Tibial nerve (tissue), 3 donors: Measurements from ENCODE around the gene TCP11.

ENCODE experiments used
- CTCF ChIP-seq, 5 experiments: fragments of 200-600 bp in 3 of 5; fragments of 450-650 bp in 2 of 5; sonication (generic) in 3 of 5; IDR thresholded peaks; one replicate each; pipeline ENCODE4 v1.5.1; 2016 to 2019; ENCODE audit warnings: antibody characterized with exemption in 5 of 5, mild to moderate bottlenecking in 3 of 5, moderate library complexity in 2 of 5
- POLR2A ChIP-seq, 2 donors: fragments of 450-650 bp; IDR thresholded peaks; one replicate each; pipeline ENCODE4 v1.6.1; 2017; ENCODE audit warnings: antibody characterized with exemption in 2 of 2, mild to moderate bottlenecking in 2 of 2, moderate library complexity in 2 of 2

GRCh38 chr6:35094183-35094582 is 47.0 kb downstream of the TCP11 start:
- no peak for TF ChIP-seq CTCF (IDR thresholded peaks at IDR 0.05)
- no peak for TF ChIP-seq POLR2A (IDR thresholded peaks at IDR 0.05)
